GM12878 (cell line): Measurements from ENCODE around the gene CARD14. TPM values are rescaled to one million over a fixed set of nuclear protein-coding genes. Genes with fewer than 3 reads are reported as not detected.

Experiments used
- ATAC-seq: fragments of 200-7000 bp; cut with Tn5 transposase; 3 replicates; pipeline ENCODE4 v1.9.1; 2020; ENCODE audit warnings: mild to moderate bottlenecking, moderate library complexity
- BruUV-seq: library from RNA; stranded (reverse); fragments of 400-500 nt; replicated peaks from 2 replicates; lab custom pipeline; 2021; lab: Mats Ljungman, UMichigan
- CTCF ChIA-PET: fragments of 300-600 bp; sonication (Branson Sonifier 250); formaldehyde crosslinking; extraction: SDS; loops from one replicate; lab custom pipeline; 2021; ENCODE audit warnings: inconsistent platforms; lab: Yijun Ruan, JAX
- POLR2A ChIA-PET: fragments of 350-600 bp; formaldehyde crosslinking; extraction: SDS; loops from one replicate; lab custom pipeline; 2021; ENCODE audit warnings: inconsistent platforms; lab: Charles Lee
- RAD21 ChIA-PET: fragments of 300-600 bp; sonication (Branson Sonifier 250); formaldehyde crosslinking; loops from one replicate; lab custom pipeline; 2023; ENCODE audit warnings: antibody characterized with exemption; ENCODE audit not compliant: unreplicated experiment; lab: Charles Lee
- SMC1A ChIA-PET: fragments of 300-600 bp; sonication (Branson Sonifier 250); formaldehyde crosslinking; loops from one replicate; lab custom pipeline; 2023; ENCODE audit not compliant: unreplicated experiment, uncharacterized antibody; lab: Charles Lee
- DNase-seq: peaks from one replicate; pipeline ENCODE4 v3.0.0-alpha.2; 2011; ENCODE audit warnings: low read depth, low spot score
- FAIRE-seq: peaks from 3 replicates; lab custom pipeline; 2011; peaks lifted over from hg19 to GRCh38; lab: Jason Lieb, UNC
- H2AFZ ChIP-seq: 2 replicates; pipeline ENCODE4 v1.6.0; 2011; ENCODE audit warnings: low read depth, low read length, control low read depth; ENCODE audit not compliant: control insufficient read depth
- H3K27ac ChIP-seq: 2 replicates; pipeline ENCODE4 v1.5.1; 2011; ENCODE audit warnings: control low read depth; ENCODE audit not compliant: control insufficient read depth, insufficient read depth
- H3K27me3 ChIP-seq, 2 experiments: replicated peaks in 1 of 2; 2 replicates each; pipeline versions ENCODE4 v1.6.0 to v1.6.1; 2011; ENCODE audit warnings: low read length in 1 of 2; ENCODE audit not compliant: control insufficient read depth in 2 of 2, insufficient read depth in 2 of 2
- H3K36me3 ChIP-seq, 2 experiments: 2 replicates each; pipeline ENCODE4 v1.5.1; 2011; ENCODE audit warnings: low read length in 1 of 2; ENCODE audit not compliant: control insufficient read depth in 2 of 2, insufficient read depth in 2 of 2
- H3K4me1 ChIP-seq: 2 replicates; pipeline ENCODE4 v1.6.1; 2011; ENCODE audit warnings: mild to moderate bottlenecking, low read length, moderate library complexity, mixed read lengths; ENCODE audit not compliant: control insufficient read depth, insufficient read depth
- H3K4me2 ChIP-seq: 2 replicates; pipeline ENCODE4 v1.6.0; 2011; ENCODE audit warnings: control low read depth; ENCODE audit not compliant: control insufficient read depth, insufficient read depth
- H3K4me3 ChIP-seq: fragments of 200-600 bp; sonication (generic); 2 replicates; pipeline ENCODE4 v1.5.1; 2016
- H3K79me2 ChIP-seq: 2 replicates; pipeline ENCODE4 v1.6.0; 2011; ENCODE audit warnings: low read length; ENCODE audit not compliant: control insufficient read depth, insufficient read depth
- H3K9ac ChIP-seq: 2 replicates; pipeline ENCODE4 v1.8.0; 2011; ENCODE audit warnings: low read length, control low read depth, mixed read lengths; ENCODE audit not compliant: control insufficient read depth, insufficient read depth
- H3K9me3 ChIP-seq: replicated peaks from 3 replicates; pipeline ENCODE4 v1.5.1; 2011; ENCODE audit warnings: mild to moderate bottlenecking, low read length; ENCODE audit not compliant: control insufficient read depth, insufficient read depth
- H4K20me1 ChIP-seq: 2 replicates; pipeline ENCODE4 v1.6.0; 2011; ENCODE audit not compliant: control insufficient read depth, insufficient read depth
- BCL3 ChIP-seq: IDR thresholded peaks from 2 replicates; pipeline ENCODE4 v1.6.1; 2011; ENCODE audit warnings: borderline replicate concordance, low read depth, mild to moderate bottlenecking, moderate library complexity, low read length; ENCODE audit not compliant: insufficient read depth, poor library complexity, severe bottlenecking
- PBX3 ChIP-seq: IDR thresholded peaks from 2 replicates; pipeline ENCODE4 v1.6.1; 2011; ENCODE audit warnings: mild to moderate bottlenecking, low read depth, low read length, moderate library complexity; ENCODE audit not compliant: insufficient replicate concordance
- TCF3 ChIP-seq: IDR thresholded peaks from 2 replicates; pipeline ENCODE4 v1.6.1; 2012; ENCODE audit warnings: low read depth, mild to moderate bottlenecking, low read length, borderline replicate concordance; ENCODE audit not compliant: insufficient read depth
- WRNIP1 ChIP-seq: IDR thresholded peaks from 2 replicates; pipeline ENCODE4 v1.6.1; 2011; ENCODE audit warnings: low read depth, low read length, improper control_type of control experiment, borderline replicate concordance
- WGBS: methylation state at CpG from one replicate; pipeline ENCODE4 v1.1.6; 2016; ENCODE audit warnings: low lambda C conversion rate; ENCODE audit not compliant: insufficient replicate concordance, insufficient coverage; ENCODE audit errors: missing lambda C conversion rate; 5-methylcytosine and 5-hydroxymethylcytosine counted together
- in situ Hi-C: fragments of 300-500 bp; cut with MboI; formaldehyde crosslinking; loops from 9 replicates; pipeline ENCODE4 v1.14.3; 2018; ENCODE audit warnings: mixed read lengths
- intact Hi-C: fragments of 100-400 bp; cut with micrococcal nuclease; formaldehyde crosslinking; loops from one replicate; pipeline ENCODE4 v1.14.2; 2022; ENCODE audit not compliant: unreplicated experiment
- polyA plus RNA-seq, 11 experiments: library from polyadenylated mRNA; depleted of rRNA in 4 of 11; unstranded in 6 of 11; stranded (reverse) in 5 of 11; fragments of >200 nt; fragmentation: Nextera tagmentation in 4 of 11; fragmentation: Illumina TruSeq in 1 of 11; extraction: Ambion mirVana in 4 of 11; extraction: Trizol in 1 of 11; gene quantifications; 1 replicate in 1 of 11; 2 replicates in 10 of 11; pipeline versions ENCODE4 v1.2.1 to v1.2.3, GENCODE V29; 2011 to 2016; ENCODE audit warnings: inconsistent platforms in 2 of 11, missing spikeins in 2 of 11, low read depth in 1 of 11
- total RNA-seq, 4 experiments: library from RNA; depleted of rRNA in 3 of 4; stranded (reverse); fragments of >200 nt in 3 of 4; fragmentation: Illumina TruSeq in 1 of 4; extraction: Trizol in 1 of 4; gene quantifications; 2 replicates each; pipeline versions ENCODE4 v1.2.1 to v1.2.3, GENCODE V29; 2013 to 2021

CARD14 gene
- total and polyA plus RNA-seq, 10 of the 15 experiments (the other 5 are each of a cell fraction or from before 2014, with no cell fraction given) = 0.08 to 0.15 TPM; not detected in 8

- peak; percentile 38 for FAIRE-seq
- no peak overlapping the region for H3K27ac ChIP-seq
- DNase-seq = no peak
- ATAC-seq = no peak
- no peak overlapping the region for H3K4me2 ChIP-seq
- H4K20me1 ChIP-seq = no peaks in the 10 kb centered on the region; the same call in 1 of the 2 replicates
- SMC1A ChIA-PET = interaction anchor here (0.6 kb wide), 1 partner anchor 51 kb away, joined by 3 read pairs; no protein-coding TSS in a partner anchor
- intact Hi-C loops (no loop called here), in situ Hi-C loops (no loop called here)
- POLR2A ChIA-PET = no interaction called here
- no peak overlapping the region for H3K9ac ChIP-seq
- TF ChIP-seq BCL3 = peak; percentile 99
- TF ChIP-seq PBX3 = peak; percentile 47
- TF ChIP-seq WRNIP1 = no peak
- peak; percentile 60; the same call in 1 of the 2 replicates for TF ChIP-seq TCF3
- H3K36me3 ChIP-seq = no peaks in the 10 kb centered on the region
- WGBS = 76% methylated on average over 11 of the region's 11 CpGs
- CTCF ChIA-PET = no interaction called here
- peaks cover 4% of the 10 kb centered on the region for H3K79me2 ChIP-seq
- H3K4me1 ChIP-seq = peaks cover 4% of the 10 kb centered on the region
- H3K27me3 ChIP-seq = no peaks in the 10 kb centered on the region
- no peak overlapping the region for H2AFZ ChIP-seq
- H3K4me3 ChIP-seq = no peak overlapping the region
- H3K9me3 ChIP-seq = no peaks in the 10 kb centered on the region
- BruUV-seq = no TSS peak
- RAD21 ChIA-PET = no interaction called here
Measured at GRCh38 chr17:80223838-80224497, 54.1 kb downstream of the CARD14 start.
